Measurements from ENCODE around the gene GPC6. TPM values are rescaled to one million over a fixed set of nuclear protein-coding genes. Genes with fewer than 3 reads are reported as not detected.

Gene GPC6
- polyA plus RNA-seq, 1 donor from 2014 or later: 9.0 TPM

DNA sequence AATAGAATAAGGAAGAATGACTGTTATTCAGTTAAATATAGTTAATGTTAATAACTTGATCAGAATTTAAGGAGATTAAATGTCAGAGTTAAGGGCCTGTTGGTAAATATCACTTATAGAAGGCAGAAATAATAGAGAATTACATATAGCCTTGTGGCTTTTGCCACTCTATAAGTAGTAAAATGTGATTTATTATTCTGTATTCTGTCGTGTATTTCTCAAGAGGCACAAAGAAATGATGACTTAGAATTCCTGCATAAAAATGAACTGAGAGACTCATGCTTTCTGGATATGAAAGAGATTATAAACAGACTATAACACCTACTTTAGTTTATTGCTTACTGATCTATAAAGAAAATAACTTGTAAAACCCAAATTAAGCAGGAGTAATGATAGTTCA lies 40.1 kb downstream of the GPC6 start:
- no peak for TF ChIP-seq SMC3 (conservative IDR thresholded peaks at IDR 0.05; ENCODE audit: poor library complexity)
- TF ChIP-seq RAD21 (conservative IDR thresholded peaks at IDR 0.05): no peak
- TF ChIP-seq, protein P1, sequence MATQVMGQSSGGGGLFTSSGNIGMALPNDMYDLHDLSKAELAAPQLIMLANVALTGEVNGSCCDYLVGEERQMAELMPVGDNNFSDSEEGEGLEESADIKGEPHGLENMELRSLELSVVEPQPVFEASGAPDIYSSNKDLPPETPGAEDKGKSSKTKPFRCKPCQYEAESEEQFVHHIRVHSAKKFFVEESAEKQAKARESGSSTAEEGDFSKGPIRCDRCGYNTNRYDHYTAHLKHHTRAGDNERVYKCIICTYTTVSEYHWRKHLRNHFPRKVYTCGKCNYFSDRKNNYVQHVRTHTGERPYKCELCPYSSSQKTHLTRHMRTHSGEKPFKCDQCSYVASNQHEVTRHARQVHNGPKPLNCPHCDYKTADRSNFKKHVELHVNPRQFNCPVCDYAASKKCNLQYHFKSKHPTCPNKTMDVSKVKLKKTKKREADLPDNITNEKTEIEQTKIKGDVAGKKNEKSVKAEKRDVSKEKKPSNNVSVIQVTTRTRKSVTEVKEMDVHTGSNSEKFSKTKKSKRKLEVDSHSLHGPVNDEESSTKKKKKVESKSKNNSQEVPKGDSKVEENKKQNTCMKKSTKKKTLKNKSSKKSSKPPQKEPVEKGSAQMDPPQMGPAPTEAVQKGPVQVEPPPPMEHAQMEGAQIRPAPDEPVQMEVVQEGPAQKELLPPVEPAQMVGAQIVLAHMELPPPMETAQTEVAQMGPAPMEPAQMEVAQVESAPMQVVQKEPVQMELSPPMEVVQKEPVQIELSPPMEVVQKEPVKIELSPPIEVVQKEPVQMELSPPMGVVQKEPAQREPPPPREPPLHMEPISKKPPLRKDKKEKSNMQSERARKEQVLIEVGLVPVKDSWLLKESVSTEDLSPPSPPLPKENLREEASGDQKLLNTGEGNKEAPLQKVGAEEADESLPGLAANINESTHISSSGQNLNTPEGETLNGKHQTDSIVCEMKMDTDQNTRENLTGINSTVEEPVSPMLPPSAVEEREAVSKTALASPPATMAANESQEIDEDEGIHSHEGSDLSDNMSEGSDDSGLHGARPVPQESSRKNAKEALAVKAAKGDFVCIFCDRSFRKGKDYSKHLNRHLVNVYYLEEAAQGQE (IDR thresholded peaks at IDR 0.05; ENCODE audit: borderline replicate concordance): no peak
- no peak for TF ChIP-seq MXI1 (conservative IDR thresholded peaks at IDR 0.05; ENCODE audit: poor library complexity, severe bottlenecking)
- Histone ChIP-seq H3K9ac (ENCODE audit: low read length) (no peak overlapping the region), H3K27ac (ENCODE audit: low read length) (no peak overlapping the region), H3K4me2 (ENCODE audit: low read length) (no peak overlapping the region), H3K27me3 (ENCODE audit: insufficient read depth, low read depth, low read length) (no peaks in the 10 kb centered on the region), H3K9me3 (ENCODE audit: low read length) (no peaks in the 10 kb centered on the region), H3K9me2 (ENCODE audit: insufficient read depth, low read length) (no peaks in the 10 kb centered on the region), H3F3A (ENCODE audit: insufficient read depth, low read length, poor library complexity, severe bottlenecking) (no peaks in the 10 kb centered on the region), H3K79me2 (replicated peaks; ENCODE audit: insufficient read depth, low read length) (peaks cover 4% of the 10 kb centered on the region), H3K4me3 (ENCODE audit: low read length) (no peak overlapping the region), H3K36me3 (ENCODE audit: insufficient read depth, low read length) (no peaks in the 10 kb centered on the region), H4K20me1 (ENCODE audit: insufficient read depth) (no peaks in the 10 kb centered on the region), H2AFZ (ENCODE audit: low read depth, low read length) (no peak overlapping the region)

DNA sequence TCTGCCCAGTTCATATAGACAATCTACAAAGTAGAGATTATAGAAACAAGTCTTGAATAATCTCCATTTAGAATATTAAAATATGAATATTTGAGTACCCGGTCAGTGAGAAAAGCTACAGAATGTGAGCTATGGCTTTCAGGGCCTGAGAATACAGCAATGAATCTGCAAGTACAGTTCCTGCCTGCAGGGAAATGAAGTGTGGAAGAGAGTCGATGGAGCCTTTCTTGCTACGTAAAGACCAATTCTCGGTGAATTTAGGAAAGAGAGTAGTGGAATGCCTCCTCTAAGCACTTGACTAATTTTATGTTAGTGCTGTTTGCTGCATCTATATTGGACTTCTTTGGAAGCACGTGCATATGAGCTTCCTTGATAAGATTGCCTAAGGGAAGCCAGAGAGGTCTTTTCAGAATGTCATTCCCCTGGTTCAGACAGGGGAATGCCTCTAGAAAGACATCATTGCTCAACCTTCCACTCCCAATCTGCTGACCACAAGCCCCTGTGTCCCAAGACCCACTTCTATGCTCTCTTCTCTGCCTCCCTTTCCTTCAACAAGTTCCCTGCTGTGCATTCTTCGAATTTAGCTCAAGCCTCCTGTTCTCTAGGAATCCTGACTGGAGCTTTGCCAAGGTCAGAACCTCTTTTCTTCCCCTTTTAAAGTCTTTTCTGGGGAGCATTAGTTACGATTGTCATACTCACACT lies 41.9 kb downstream of the GPC6 start:
- no peaks in the 10 kb centered on the region for H3F3A ChIP-seq (ENCODE audit: insufficient read depth, low read length, poor library complexity, severe bottlenecking)
- no peaks in the 10 kb centered on the region for H3K9me2 ChIP-seq (ENCODE audit: insufficient read depth, low read length)
- H3K27me3 ChIP-seq (ENCODE audit: insufficient read depth, low read depth, low read length): no peaks in the 10 kb centered on the region
- no peak overlapping the region for H3K27ac ChIP-seq (ENCODE audit: low read length)
- no peak overlapping the region for H2AFZ ChIP-seq (ENCODE audit: low read depth, low read length)
- H3K4me3 ChIP-seq (ENCODE audit: low read length): no peak overlapping the region
- no peak overlapping the region for H3K9ac ChIP-seq (ENCODE audit: low read length)
- TF ChIP-seq SMC3 (conservative IDR thresholded peaks at IDR 0.05; ENCODE audit: poor library complexity): no peak
- no peak for TF ChIP-seq EP300 (conservative IDR thresholded peaks at IDR 0.05; ENCODE audit: poor library complexity, severe bottlenecking)
- TF ChIP-seq TAF1 (IDR thresholded peaks at IDR 0.05; ENCODE audit: low read depth): no peak
- TF ChIP-seq POLR2AphosphoS5 (IDR thresholded peaks at IDR 0.05): no peak
- TF ChIP-seq, protein P1 (IDR thresholded peaks at IDR 0.05; ENCODE audit: borderline replicate concordance): no peak
- TF ChIP-seq MXI1 (conservative IDR thresholded peaks at IDR 0.05; ENCODE audit: poor library complexity, severe bottlenecking): no peak
- TF ChIP-seq, protein P2, sequence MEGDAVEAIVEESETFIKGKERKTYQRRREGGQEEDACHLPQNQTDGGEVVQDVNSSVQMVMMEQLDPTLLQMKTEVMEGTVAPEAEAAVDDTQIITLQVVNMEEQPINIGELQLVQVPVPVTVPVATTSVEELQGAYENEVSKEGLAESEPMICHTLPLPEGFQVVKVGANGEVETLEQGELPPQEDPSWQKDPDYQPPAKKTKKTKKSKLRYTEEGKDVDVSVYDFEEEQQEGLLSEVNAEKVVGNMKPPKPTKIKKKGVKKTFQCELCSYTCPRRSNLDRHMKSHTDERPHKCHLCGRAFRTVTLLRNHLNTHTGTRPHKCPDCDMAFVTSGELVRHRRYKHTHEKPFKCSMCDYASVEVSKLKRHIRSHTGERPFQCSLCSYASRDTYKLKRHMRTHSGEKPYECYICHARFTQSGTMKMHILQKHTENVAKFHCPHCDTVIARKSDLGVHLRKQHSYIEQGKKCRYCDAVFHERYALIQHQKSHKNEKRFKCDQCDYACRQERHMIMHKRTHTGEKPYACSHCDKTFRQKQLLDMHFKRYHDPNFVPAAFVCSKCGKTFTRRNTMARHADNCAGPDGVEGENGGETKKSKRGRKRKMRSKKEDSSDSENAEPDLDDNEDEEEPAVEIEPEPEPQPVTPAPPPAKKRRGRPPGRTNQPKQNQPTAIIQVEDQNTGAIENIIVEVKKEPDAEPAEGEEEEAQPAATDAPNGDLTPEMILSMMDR (IDR thresholded peaks at IDR 0.05; ENCODE audit: poor library complexity, severe bottlenecking): no peak
- TF ChIP-seq EZH2 (IDR thresholded peaks at IDR 0.05; ENCODE audit: borderline replicate concordance, insufficient read depth, low read length, poor library complexity, severe bottlenecking): no peak
- no peak for TF ChIP-seq RAD21 (conservative IDR thresholded peaks at IDR 0.05)
- no peaks in the 10 kb centered on the region for H4K20me1 ChIP-seq (ENCODE audit: insufficient read depth)
- no peak overlapping the region for H3K4me2 ChIP-seq (ENCODE audit: low read length)
- H3K36me3 ChIP-seq (ENCODE audit: insufficient read depth, low read length): no peaks in the 10 kb centered on the region
- peaks cover 4% of the 10 kb centered on the region for H3K79me2 ChIP-seq (replicated peaks; ENCODE audit: insufficient read depth, low read length)
- no peaks in the 10 kb centered on the region for H3K9me3 ChIP-seq (ENCODE audit: low read length)

All from neural cell (in vitro differentiated cells).